ENCODE results near the gene TEX50.
"Not testable (repeated sequence)": the region's sequence is repeated elsewhere in the genome, so short reads cannot be mapped to it uniquely, and the experiment has no call there.

TEX50 gene

GRCh38 chr1:173666646-173667045, 31.5 kb downstream of the TEX50 start:
- no peaks in the 10 kb centered on the region for H3K79me2 ChIP-seq (ENCODE audit: insufficient read depth, low read length)
- H3K4me1 ChIP-seq (ENCODE audit: insufficient read depth, low read length, poor library complexity, severe bottlenecking): no peaks in the 10 kb centered on the region
- H3K4me3 ChIP-seq (ENCODE audit: low read length, poor library complexity, severe bottlenecking): no peak overlapping the region
- H3K36me3 ChIP-seq (ENCODE audit: insufficient read depth, low read length): no peaks in the 10 kb centered on the region
- no peak overlapping the region for H2AFZ ChIP-seq (ENCODE audit: low read length)
- H3K9me3 ChIP-seq (ENCODE audit: insufficient read depth, low read depth, low read length): no peaks in the 10 kb centered on the region
- no peak overlapping the region for H3K4me2 ChIP-seq (ENCODE audit: low read depth, low read length, poor library complexity, severe bottlenecking)
- H3K9ac ChIP-seq (ENCODE audit: low read depth, low read length, poor library complexity, severe bottlenecking): no peak overlapping the region
- TF ChIP-seq EZH2phosphoT487 (IDR thresholded peaks at IDR 0.05; ENCODE audit: borderline replicate concordance): no peak
- no peak for TF ChIP-seq CTCF (conservative IDR thresholded peaks at IDR 0.05; ENCODE audit: low read length)
- H3F3A ChIP-seq (ENCODE audit: low read depth): no peaks in the 10 kb centered on the region
- H4K20me1 ChIP-seq (ENCODE audit: insufficient read depth, low read length, poor library complexity, severe bottlenecking): no peaks in the 10 kb centered on the region
- no peaks in the 10 kb centered on the region for H3K9me2 ChIP-seq (replicated peaks; ENCODE audit: low read depth, low read length)
- H3K27me3 ChIP-seq (ENCODE audit: insufficient read depth, low read length, poor library complexity, severe bottlenecking): no peaks in the 10 kb centered on the region

GRCh38 chr1:173669491-173669941, 34.4 kb downstream of the TEX50 start, which contains the start of gene ANKRD45:
TSS of gene ANKRD45 (minus strand) at chr1:173669851. CDS start at chr1:173659418, 10,433 bp downstream.
- Histone ChIP-seq H4K20me1 (ENCODE audit: insufficient read depth, low read length, poor library complexity, severe bottlenecking) (no peaks in the 10 kb centered on the region), H3K9me2 (replicated peaks; ENCODE audit: low read depth, low read length) (no peaks in the 10 kb centered on the region), H3K4me3 (ENCODE audit: low read length, poor library complexity, severe bottlenecking) (no peak within 1 kb of the TSS), H3K9me3 (ENCODE audit: insufficient read depth, low read depth, low read length) (no peaks in the 10 kb centered on the region), H3F3A (ENCODE audit: low read depth) (no peaks in the 10 kb centered on the region), H3K4me2 (ENCODE audit: low read depth, low read length, poor library complexity, severe bottlenecking) (no peak within 1 kb of the TSS), H3K9ac (ENCODE audit: low read depth, low read length, poor library complexity, severe bottlenecking) (no peak within 1 kb of the TSS), H3K79me2 (ENCODE audit: insufficient read depth, low read length) (no peaks in the 10 kb centered on the region), H3K27me3 (ENCODE audit: insufficient read depth, low read length, poor library complexity, severe bottlenecking) (no peaks in the 10 kb centered on the region), H3K4me1 (ENCODE audit: insufficient read depth, low read length, poor library complexity, severe bottlenecking) (no peaks in the 10 kb centered on the region), H2AFZ (ENCODE audit: low read length) (no peak within 1 kb of the TSS), H3K36me3 (ENCODE audit: insufficient read depth, low read length) (no peaks in the 10 kb centered on the region)
- TF ChIP-seq EZH2phosphoT487 (IDR thresholded peaks at IDR 0.05; ENCODE audit: borderline replicate concordance) (no peak), CTCF (conservative IDR thresholded peaks at IDR 0.05; ENCODE audit: low read length) (no peak)

GRCh38 chr1:173674496-173674895, 39.4 kb downstream of the TEX50 start:
- H2AFZ ChIP-seq (ENCODE audit: low read length); H3K9me3 ChIP-seq (ENCODE audit: insufficient read depth, low read depth, low read length); H3F3A ChIP-seq (ENCODE audit: low read depth); H3K4me1 ChIP-seq (ENCODE audit: insufficient read depth, low read length, poor library complexity, severe bottlenecking); H3K79me2 ChIP-seq (ENCODE audit: insufficient read depth, low read length); H3K4me2 ChIP-seq (ENCODE audit: low read depth, low read length, poor library complexity, severe bottlenecking); H4K20me1 ChIP-seq (ENCODE audit: insufficient read depth, low read length, poor library complexity, severe bottlenecking); H3K9me2 ChIP-seq (replicated peaks; ENCODE audit: low read depth, low read length); H3K36me3 ChIP-seq (ENCODE audit: insufficient read depth, low read length); H3K4me3 ChIP-seq (ENCODE audit: low read length, poor library complexity, severe bottlenecking); H3K9ac ChIP-seq (ENCODE audit: low read depth, low read length, poor library complexity, severe bottlenecking); H3K27me3 ChIP-seq (ENCODE audit: insufficient read depth, low read length, poor library complexity, severe bottlenecking): not testable (repeated sequence)

- H3K4me1 ChIP-seq (ENCODE audit: insufficient read depth, low read length, poor library complexity, severe bottlenecking); H3K79me2 ChIP-seq (ENCODE audit: insufficient read depth, low read length); H2AFZ ChIP-seq (ENCODE audit: low read length); H3K4me3 ChIP-seq (ENCODE audit: low read length, poor library complexity, severe bottlenecking); H3K9me3 ChIP-seq (ENCODE audit: insufficient read depth, low read depth, low read length); H3F3A ChIP-seq (ENCODE audit: low read depth); H3K27me3 ChIP-seq (ENCODE audit: insufficient read depth, low read length, poor library complexity, severe bottlenecking); H4K20me1 ChIP-seq (ENCODE audit: insufficient read depth, low read length, poor library complexity, severe bottlenecking); H3K9ac ChIP-seq (ENCODE audit: low read depth, low read length, poor library complexity, severe bottlenecking); H3K36me3 ChIP-seq (ENCODE audit: insufficient read depth, low read length); H3K4me2 ChIP-seq (ENCODE audit: low read depth, low read length, poor library complexity, severe bottlenecking); H3K9me2 ChIP-seq (replicated peaks; ENCODE audit: low read depth, low read length): not testable (repeated sequence)
Observed at GRCh38 chr1:173680152-173680551, 45.0 kb downstream of the TEX50 start.
